Fibroblast of lung (primary cell): ENCODE data around the gene GALNT8. TPM values are rescaled to one million over a fixed set of nuclear protein-coding genes. Genes with fewer than 3 reads are reported as not detected.

ENCODE experiments used
- DNase-seq, 2 donors: peaks; one replicate each; pipeline versions ENCODE4 v3.0.0 to v3.0.0-alpha.2; 2010; ENCODE audit warnings: low read depth in 2 of 2
- H2AFZ ChIP-seq: 2 replicates; pipeline ENCODE4 v1.5.1; 2012; ENCODE audit warnings: low read length, control low read depth, inconsistent platforms
- H3K27ac ChIP-seq: 2 replicates; pipeline ENCODE4 v1.5.1; 2011; ENCODE audit warnings: low read length, control low read depth; ENCODE audit not compliant: insufficient read depth
- H3K27me3 ChIP-seq: 2 replicates; pipeline ENCODE4 v1.5.1; 2011; ENCODE audit warnings: mild to moderate bottlenecking, low read length; ENCODE audit not compliant: control insufficient read depth, insufficient read depth
- H3K36me3 ChIP-seq: 2 replicates; pipeline ENCODE4 v1.5.1; 2011; ENCODE audit warnings: low read length; ENCODE audit not compliant: control insufficient read depth, insufficient read depth
- H3K4me1 ChIP-seq: 2 replicates; pipeline ENCODE4 v1.5.1; 2011; ENCODE audit warnings: low read length; ENCODE audit not compliant: control insufficient read depth, insufficient read depth; ENCODE audit errors: extremely low read depth
- H3K4me2 ChIP-seq: 2 replicates; pipeline ENCODE4 v1.5.1; 2011; ENCODE audit warnings: low read length, control low read depth; ENCODE audit not compliant: insufficient read depth; ENCODE audit errors: extremely low read depth
- H3K4me3 ChIP-seq, 4 experiments: fragments of 200-600 bp in 1 of 4; sonication (generic) in 1 of 4; replicated peaks in 1 of 4; 2 replicates each; pipeline ENCODE4 v1.5.1; 2011 to 2016; ENCODE audit warnings: low read length in 4 of 4, low read depth in 3 of 4, mild to moderate bottlenecking in 3 of 4, control low read depth in 2 of 4, inconsistent platforms in 1 of 4, mixed read lengths in 1 of 4; ENCODE audit not compliant: insufficient read depth in 1 of 4; ENCODE audit errors: control extremely low read depth in 1 of 4
- H3K79me2 ChIP-seq: 2 replicates; pipeline ENCODE4 v1.5.1; 2012; ENCODE audit warnings: mild to moderate bottlenecking, low read length, inconsistent platforms; ENCODE audit not compliant: control insufficient read depth, insufficient read depth
- H3K9ac ChIP-seq: 2 replicates; pipeline ENCODE4 v1.5.1; 2011; ENCODE audit warnings: mild to moderate bottlenecking, low read length, control low read depth; ENCODE audit not compliant: insufficient read depth
- H3K9me3 ChIP-seq: 2 replicates; pipeline ENCODE4 v1.5.1; 2012; ENCODE audit warnings: low read depth, low read length; ENCODE audit not compliant: control insufficient read depth, insufficient read depth
- H4K20me1 ChIP-seq: 2 replicates; pipeline ENCODE4 v1.5.1; 2011; ENCODE audit warnings: low read length; ENCODE audit not compliant: control insufficient read depth, insufficient read depth; ENCODE audit errors: extremely low read depth
- EZH2 ChIP-seq: IDR thresholded peaks from 2 replicates; pipeline ENCODE4 v1.5.1; 2012; ENCODE audit warnings: low read length, control low read depth, mild to moderate bottlenecking; ENCODE audit errors: missing control alignments
- polyA plus RNA-seq, 2 donors: library from polyadenylated mRNA; depleted of rRNA in 1 of 2; stranded (reverse) in 1 of 2; unstranded in 1 of 2; fragments of >200 nt; gene quantifications; 2 replicates each; pipeline ENCODE4 v1.2.1, GENCODE V29; 2011 to 2012; ENCODE audit warnings: missing spikeins in 1 of 2
- total RNA-seq: library from RNA; depleted of rRNA; stranded (reverse); fragments of >200 nt; gene quantifications from 2 replicates; pipeline ENCODE4 v1.2.1, GENCODE V29; 2014
- TF ChIP-seq, protein P1 (sequence below), 2 donors: IDR thresholded peaks in 1 of 2; conservative IDR thresholded peaks in 1 of 2; 1 replicate in 1 of 2; 2 replicates in 1 of 2; pipeline ENCODE4 v1.5.1; 2011 to 2012; ENCODE audit warnings: low read length in 2 of 2, control low read depth in 1 of 2, inconsistent platforms in 1 of 2, low read depth in 1 of 2, mild to moderate bottlenecking in 1 of 2

GALNT8 gene
- total and polyA plus RNA-seq, 2 donors (not counting 1 experiment from before 2014, with no cell fraction given) = under 0.01 TPM; not detected in 1

DNA sequence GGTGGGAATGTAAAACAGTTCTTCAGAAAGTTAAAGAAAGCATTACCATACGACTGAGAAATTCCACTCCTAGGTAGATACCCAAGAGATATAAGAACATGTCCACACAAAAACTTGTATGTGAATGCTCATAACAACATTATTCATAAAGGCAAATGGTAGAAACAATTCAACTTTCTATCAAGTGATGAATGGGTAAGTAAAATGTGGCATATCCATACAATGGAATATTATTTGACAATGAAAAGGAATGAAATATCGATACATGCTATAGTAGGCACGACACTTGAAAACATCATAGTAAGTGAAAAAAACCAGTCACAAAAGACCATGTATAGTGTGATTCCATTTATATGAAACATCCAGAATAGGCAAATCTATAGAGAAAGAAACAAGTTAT, 71.3 kb downstream of the GALNT8 start:
- no peak overlapping the region for H3K4me3 ChIP-seq
- no peak for DNase-seq
- no peaks in the 10 kb centered on the region for H3K27me3 ChIP-seq
- H4K20me1 ChIP-seq = no peaks in the 10 kb centered on the region
- H3K79me2 ChIP-seq = no peaks in the 10 kb centered on the region
- no peaks in the 10 kb centered on the region for H3K4me1 ChIP-seq
- no peaks in the 10 kb centered on the region for H3K36me3 ChIP-seq
- H3K9ac ChIP-seq = no peak overlapping the region
- TF ChIP-seq, protein P1, sequence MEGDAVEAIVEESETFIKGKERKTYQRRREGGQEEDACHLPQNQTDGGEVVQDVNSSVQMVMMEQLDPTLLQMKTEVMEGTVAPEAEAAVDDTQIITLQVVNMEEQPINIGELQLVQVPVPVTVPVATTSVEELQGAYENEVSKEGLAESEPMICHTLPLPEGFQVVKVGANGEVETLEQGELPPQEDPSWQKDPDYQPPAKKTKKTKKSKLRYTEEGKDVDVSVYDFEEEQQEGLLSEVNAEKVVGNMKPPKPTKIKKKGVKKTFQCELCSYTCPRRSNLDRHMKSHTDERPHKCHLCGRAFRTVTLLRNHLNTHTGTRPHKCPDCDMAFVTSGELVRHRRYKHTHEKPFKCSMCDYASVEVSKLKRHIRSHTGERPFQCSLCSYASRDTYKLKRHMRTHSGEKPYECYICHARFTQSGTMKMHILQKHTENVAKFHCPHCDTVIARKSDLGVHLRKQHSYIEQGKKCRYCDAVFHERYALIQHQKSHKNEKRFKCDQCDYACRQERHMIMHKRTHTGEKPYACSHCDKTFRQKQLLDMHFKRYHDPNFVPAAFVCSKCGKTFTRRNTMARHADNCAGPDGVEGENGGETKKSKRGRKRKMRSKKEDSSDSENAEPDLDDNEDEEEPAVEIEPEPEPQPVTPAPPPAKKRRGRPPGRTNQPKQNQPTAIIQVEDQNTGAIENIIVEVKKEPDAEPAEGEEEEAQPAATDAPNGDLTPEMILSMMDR (conservative IDR thresholded peaks at IDR 0.05 in 1 of 2, IDR thresholded peaks at IDR 0.05 in 1 of 2; ENCODE audit: low read depth in 1 of 2, low read length in 2 of 2) = no peak
- no peak overlapping the region for H2AFZ ChIP-seq
- no peak overlapping the region for H3K4me2 ChIP-seq
- H3K9me3 ChIP-seq = no peaks in the 10 kb centered on the region
- no peak overlapping the region for H3K27ac ChIP-seq

GRCh38 chr12:4794491-4794890, 74.3 kb downstream of the GALNT8 start:
- H3K9me3 ChIP-seq = no peaks in the 10 kb centered on the region
- H2AFZ ChIP-seq = no peak overlapping the region
- H4K20me1 ChIP-seq = no peaks in the 10 kb centered on the region
- TF ChIP-seq, protein P1 (conservative IDR thresholded peaks at IDR 0.05 in 1 of 2, IDR thresholded peaks at IDR 0.05 in 1 of 2; ENCODE audit: low read depth in 1 of 2, low read length in 2 of 2) = no peak
- TF ChIP-seq EZH2 = no peak
- no peaks in the 10 kb centered on the region for H3K27me3 ChIP-seq
- H3K4me2 ChIP-seq = no peak overlapping the region
- H3K4me1 ChIP-seq = no peaks in the 10 kb centered on the region
- no peaks in the 10 kb centered on the region for H3K79me2 ChIP-seq
- no peak for DNase-seq
- H3K27ac ChIP-seq = no peak overlapping the region
- H3K9ac ChIP-seq = no peak overlapping the region
- no peak overlapping the region for H3K4me3 ChIP-seq
- no peaks in the 10 kb centered on the region for H3K36me3 ChIP-seq

GRCh38 chr12:4796216-4796615, 76.0 kb downstream of the GALNT8 start:
- H3K27me3 ChIP-seq = no peaks in the 10 kb centered on the region
- no peaks in the 10 kb centered on the region for H3K79me2 ChIP-seq
- no peaks in the 10 kb centered on the region for H3K36me3 ChIP-seq
- no peak for TF ChIP-seq EZH2
- TF ChIP-seq, protein P1 (conservative IDR thresholded peaks at IDR 0.05 in 1 of 2, IDR thresholded peaks at IDR 0.05 in 1 of 2; ENCODE audit: low read depth in 1 of 2, low read length in 2 of 2) = no peak
- H3K27ac ChIP-seq = no peak overlapping the region
- DNase-seq = no peak
- H3K4me2 ChIP-seq = no peak overlapping the region
- H4K20me1 ChIP-seq = no peaks in the 10 kb centered on the region
- H3K9ac ChIP-seq = no peak overlapping the region
- no peaks in the 10 kb centered on the region for H3K9me3 ChIP-seq
- no peak overlapping the region for H3K4me3 ChIP-seq
- no peak overlapping the region for H2AFZ ChIP-seq
- H3K4me1 ChIP-seq = no peaks in the 10 kb centered on the region
